ENCODE results near the gene RGS19. TPM values are rescaled to one million over a fixed set of nuclear protein-coding genes. Genes with fewer than 3 reads are reported as not detected.

The RGS19 gene
- total and polyA plus RNA-seq, 2 of the 8 experiments (the other 6 are each of a cell fraction or from before 2014, with no cell fraction given): 12.7 to 16.8 TPM

DNA sequence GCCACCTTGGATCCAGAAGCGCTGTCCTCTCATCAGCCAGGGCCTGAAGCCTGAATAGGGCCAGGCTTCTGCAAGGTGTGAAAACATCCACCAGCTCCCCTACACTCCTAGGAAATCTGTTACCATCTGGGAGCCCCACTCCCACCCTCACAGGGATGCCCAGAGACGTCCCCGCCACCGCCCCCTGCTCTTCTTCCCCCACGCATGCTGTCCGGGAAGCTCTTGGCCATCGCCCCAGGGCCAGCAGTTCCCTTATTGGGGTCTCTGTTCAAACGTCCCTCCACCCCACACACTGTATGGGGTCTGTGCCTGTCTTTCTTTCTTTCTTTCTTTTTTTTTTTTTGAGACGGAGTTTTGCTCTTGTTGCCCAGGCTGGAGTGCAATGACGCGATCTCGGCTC, 3.8 kb downstream of the RGS19 start:
- Histone ChIP-seq H3K4ac (replicated peaks; ENCODE audit: insufficient read length, low read depth, low read length) (no peak overlapping the region), H2BK12ac (ENCODE audit: low read depth, low read length) (no peak overlapping the region), H3K18ac (ENCODE audit: extremely low read depth, low read length) (no peak overlapping the region), H4K20me1 (replicated peaks in 1 of 2; ENCODE audit: control insufficient read depth in 1 of 2, insufficient read depth in 2 of 2, low read length in 2 of 2) (peaks cover 0 to 5% of the 10 kb centered on the region in 2 experiments), H3K27me3 (replicated peaks in 1 of 4; ENCODE audit: control insufficient read depth in 3 of 4, extremely low read depth in 1 of 4, insufficient read depth in 3 of 4, low read length in 3 of 4) (peaks cover 0 to 6% (median 5%) of the 10 kb centered on the region in 4 experiments; a peak in 3 of 7 replicates), H3K36me3 (ENCODE audit: control insufficient read depth in 2 of 4, insufficient read depth in 4 of 4, low read length in 3 of 4) (peaks cover 0 to 8% (median 3%) of the 10 kb centered on the region in 4 experiments; a peak in 3 of 8 replicates), H3K23ac (ENCODE audit: insufficient read length) (no peak overlapping the region), H2AFZ (ENCODE audit: low read length) (no peak overlapping the region), H2BK15ac (ENCODE audit: low read length) (no peak overlapping the region), H2BK5ac (ENCODE audit: low read depth, low read length) (no peak overlapping the region), H3K4me3 (ENCODE audit: extremely low read depth in 1 of 4, insufficient read depth in 2 of 4, low read depth in 3 of 4, low read length in 4 of 4) (no peak overlapping the region), H2BK20ac (ENCODE audit: low read length) (no peak overlapping the region), H3K14ac (ENCODE audit: insufficient read length) (no peak overlapping the region), H3K79me1 (ENCODE audit: low read depth, low read length) (0 out of 2 replicates have a peak, but pooled peaks cover 3% of the 10 kb centered on the region), H3K23me2 (ENCODE audit: low read depth, low read length) (peaks cover 11% of the 10 kb centered on the region; the same call in 1 of the 2 replicates), H3K56ac (replicated peaks; ENCODE audit: insufficient read length, low read depth, low read length) (no peak overlapping the region), H3K79me2 (ENCODE audit: control insufficient read depth in 1 of 2, insufficient read depth in 2 of 2, low read length in 2 of 2) (no peaks in the 10 kb centered on the region), H4K5ac (ENCODE audit: insufficient read length, low read depth, low read length) (no peak overlapping the region), H4K91ac (replicated peaks; ENCODE audit: insufficient read length, low read length) (no peak overlapping the region), H3K27ac (ENCODE audit: low read depth, low read length) (no peak overlapping the region), H3K4me1 (replicated peaks in 1 of 4; ENCODE audit: control insufficient read depth in 3 of 4, insufficient read depth in 4 of 4, low read length in 3 of 4) (peaks cover 0 to 17% (median 9%) of the 10 kb centered on the region in 4 experiments; a peak in 5 of 7 replicates), H3K4me2 (ENCODE audit: insufficient read depth in 1 of 2, low read depth in 2 of 2, low read length in 2 of 2) (no peak overlapping the region), H3K9me3 (ENCODE audit: insufficient read depth in 2 of 2, low read depth in 1 of 2, low read length in 1 of 2) (no peaks in the 10 kb centered on the region), H2AK5ac (ENCODE audit: low read depth, low read length) (no peak overlapping the region), H2BK120ac (replicated peaks; ENCODE audit: low read depth, low read length) (no peak overlapping the region), H4K8ac (ENCODE audit: extremely low read depth, insufficient read depth, low read length) (no peak overlapping the region), H3K9ac (replicated peaks in 1 of 4; ENCODE audit: extremely low read depth in 1 of 4, low read depth in 3 of 4, low read length in 3 of 4) (no peak overlapping the region)
- no peak for TF ChIP-seq BACH1 (IDR thresholded peaks at IDR 0.05; ENCODE audit: low read length)
- TF ChIP-seq SRF (IDR thresholded peaks at IDR 0.05; ENCODE audit: low read depth, low read length): no peak
- no peak for TF ChIP-seq POU5F1 (IDR thresholded peaks at IDR 0.05; ENCODE audit: low read depth, low read length)
- TF ChIP-seq RAD21 (IDR thresholded peaks at IDR 0.05 in 1 of 2, conservative IDR thresholded peaks at IDR 0.05 in 1 of 2; ENCODE audit: low read depth in 2 of 2, low read length in 2 of 2): no peak
- CTCF ChIA-PET (ENCODE audit: partially characterized antibody): interaction anchor here (0.6 to 13.0 kb wide), 4 partner anchors 11 to 880 kb away, joined by 3 to 144 read pairs (median 72); partner anchors contain the start of genes SOX18 and TCEA2
- 75% methylated on average over 8 of the region's 12 CpGs; no CpG with 5 or more reads in 1 of the 2 experiments for WGBS, 2 experiments (ENCODE audit: extremely low coverage in 1 of 2, insufficient coverage in 1 of 2, insufficient read length in 1 of 2, insufficient replicate concordance in 2 of 2, low coverage in 1 of 2, low lambda C conversion rate in 2 of 2, missing lambda C conversion rate in 1 of 2)
- FAIRE-seq: no peak
- POLR2A ChIA-PET (ENCODE audit: partially characterized antibody): no interaction called here
- no peak for DNase-seq (ENCODE audit: low read depth in 1 of 2, low spot score in 2 of 2)
